Measurements from ENCODE around the gene SLC34A1. TPM values are rescaled to one million over a fixed set of nuclear protein-coding genes. Genes with fewer than 3 reads are reported as not detected.

Gene SLC34A1
- total and polyA plus RNA-seq, 2 of the 13 experiments (the other 11 are each of a cell fraction or from before 2014, with no cell fraction given): 0.03 to 0.20 TPM

GRCh38 chr5:177390363-177391300 lies 6.4 kb downstream of the SLC34A1 start (continued):
- no peak for TF ChIP-seq PAXIP1 (CRISPR knock-in tag; conservative IDR thresholded peaks at IDR 0.05)
- no peak for TF ChIP-seq ZKSCAN5 (CRISPR knock-in tag; IDR thresholded peaks at IDR 0.05)
- TF ChIP-seq ZNF280B (CRISPR knock-in tag; IDR thresholded peaks at IDR 0.05; ENCODE audit: borderline replicate concordance): no peak
- TF ChIP-seq MYC (CRISPR knock-in tag; IDR thresholded peaks at IDR 0.05; ENCODE audit: borderline replicate concordance): peak; percentile 90; the same call in 1 of the 2 replicates
- no peak for TF ChIP-seq ADNP (CRISPR knock-in tag; IDR thresholded peaks at IDR 0.05)
- no peak for TF ChIP-seq HCFC1 (IDR thresholded peaks at IDR 0.05; ENCODE audit: low read depth, low read length)
- no peak for TF ChIP-seq SRSF9 (IDR thresholded peaks at IDR 0.05; ENCODE audit: borderline replicate concordance, insufficient read depth, low read depth, low read length, poor library complexity, severe bottlenecking)
- TF ChIP-seq KLF13 (CRISPR knock-in tag; IDR thresholded peaks at IDR 0.05): no peak
- TF ChIP-seq NFIC (IDR thresholded peaks at IDR 0.05; ENCODE audit: low read length): no peak
- TF ChIP-seq MIER2 (CRISPR knock-in tag; IDR thresholded peaks at IDR 0.05): no peak
- TF ChIP-seq ZNF556 (CRISPR knock-in tag; IDR thresholded peaks at IDR 0.05; ENCODE audit: borderline replicate concordance): no peak
- peak; percentile 96 for TF ChIP-seq CTCF (CRISPR knock-in tag; IDR thresholded peaks at IDR 0.05)
- no peak for TF ChIP-seq PHF5A (CRISPR knock-in tag; IDR thresholded peaks at IDR 0.05; ENCODE audit: low read depth, unreplicated experiment)
- no peak for TF ChIP-seq ZNF253 (CRISPR knock-in tag; IDR thresholded peaks at IDR 0.05; ENCODE audit: borderline replicate concordance)
- TF ChIP-seq ISX (CRISPR knock-in tag; conservative IDR thresholded peaks at IDR 0.05): no peak
- no peak for TF ChIP-seq ZNF136 (CRISPR knock-in tag; IDR thresholded peaks at IDR 0.05; ENCODE audit: low read depth)
- no peak for TF ChIP-seq ZNF224 (CRISPR knock-in tag; IDR thresholded peaks at IDR 0.05)
- TF ChIP-seq ZNF160 (CRISPR knock-in tag; IDR thresholded peaks at IDR 0.05): no peak
- TF ChIP-seq ZNF557 (CRISPR knock-in tag; IDR thresholded peaks at IDR 0.05): no peak
- TF ChIP-seq ISL2 (CRISPR knock-in tag; IDR thresholded peaks at IDR 0.05): no peak
- no peak for TF ChIP-seq THAP7 (CRISPR knock-in tag; IDR thresholded peaks at IDR 0.05)
